ENCODE measurements around the gene RBM18. TPM values are rescaled to one million over a fixed set of nuclear protein-coding genes. Genes with fewer than 3 reads are reported as not detected.
A peak's percentile ranks its signal among the peaks of the same experiment; 100 is the strongest.

Gene RBM18
- total and polyA plus RNA-seq, 2 donors (not counting 1 experiment from before 2014, with no cell fraction given) = 9.7 to 12.4 TPM

DNA sequence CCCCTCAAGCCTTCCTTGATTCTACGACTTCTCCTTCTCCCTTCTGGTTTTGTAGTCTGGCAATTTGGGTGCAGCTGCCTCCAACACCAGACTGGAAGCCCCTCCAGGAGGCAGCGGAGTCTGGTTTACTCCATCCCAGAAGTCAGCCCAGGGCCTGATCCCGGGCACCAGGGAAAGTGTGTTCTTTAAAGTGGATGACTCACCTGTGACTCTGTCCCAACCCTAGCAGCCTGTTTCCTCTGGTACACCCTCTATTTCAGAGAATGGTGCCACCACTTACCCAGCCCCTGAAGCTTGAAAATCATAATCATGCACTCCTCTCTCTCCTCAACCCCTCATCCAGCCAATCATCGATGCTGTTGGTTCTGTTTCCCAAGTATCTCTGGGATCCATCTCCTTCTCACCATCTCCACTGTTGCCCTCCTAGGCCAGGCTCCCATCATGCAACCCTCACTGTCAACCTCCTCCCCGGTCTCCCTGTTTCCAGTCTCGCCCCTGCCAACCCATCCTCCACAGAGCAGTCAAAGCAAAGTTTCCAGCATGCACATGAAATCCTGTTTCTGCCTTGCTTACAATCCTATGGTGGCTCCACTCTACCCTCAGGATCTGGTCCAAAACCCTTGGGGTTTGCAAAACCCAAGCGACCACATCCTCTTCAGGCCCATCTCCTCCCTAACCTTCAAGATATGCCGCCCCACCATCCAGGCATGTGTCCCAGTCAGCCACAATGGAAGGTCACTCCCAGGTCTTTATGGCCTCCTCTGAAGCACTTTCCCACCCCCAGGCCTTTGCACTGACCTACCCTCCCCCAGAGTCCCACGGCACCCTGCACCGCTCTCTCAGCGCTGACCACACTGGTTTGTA, 46.3 kb downstream of the RBM18 start:
- DNase-seq = no peak

DNA sequence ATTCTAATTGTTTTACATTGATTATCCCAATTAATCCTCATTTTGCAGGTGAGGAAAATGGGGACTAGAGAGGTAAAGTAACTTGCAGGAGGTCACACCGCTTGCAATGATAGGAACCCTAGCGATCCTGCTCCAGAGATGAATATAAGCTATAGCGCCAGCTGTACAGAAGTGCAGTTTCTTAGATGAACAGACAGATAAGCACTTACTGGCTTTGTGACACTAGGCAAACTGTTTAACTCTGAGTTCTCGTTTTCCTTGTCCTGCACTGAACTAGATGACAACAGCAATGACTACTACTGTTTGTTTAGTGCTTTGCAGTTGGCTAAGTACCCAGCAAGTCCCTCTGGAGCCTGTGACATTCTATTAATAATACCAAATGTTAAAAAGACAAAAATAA, 47.0 kb downstream of the RBM18 start:
- TF ChIP-seq, protein P1, sequence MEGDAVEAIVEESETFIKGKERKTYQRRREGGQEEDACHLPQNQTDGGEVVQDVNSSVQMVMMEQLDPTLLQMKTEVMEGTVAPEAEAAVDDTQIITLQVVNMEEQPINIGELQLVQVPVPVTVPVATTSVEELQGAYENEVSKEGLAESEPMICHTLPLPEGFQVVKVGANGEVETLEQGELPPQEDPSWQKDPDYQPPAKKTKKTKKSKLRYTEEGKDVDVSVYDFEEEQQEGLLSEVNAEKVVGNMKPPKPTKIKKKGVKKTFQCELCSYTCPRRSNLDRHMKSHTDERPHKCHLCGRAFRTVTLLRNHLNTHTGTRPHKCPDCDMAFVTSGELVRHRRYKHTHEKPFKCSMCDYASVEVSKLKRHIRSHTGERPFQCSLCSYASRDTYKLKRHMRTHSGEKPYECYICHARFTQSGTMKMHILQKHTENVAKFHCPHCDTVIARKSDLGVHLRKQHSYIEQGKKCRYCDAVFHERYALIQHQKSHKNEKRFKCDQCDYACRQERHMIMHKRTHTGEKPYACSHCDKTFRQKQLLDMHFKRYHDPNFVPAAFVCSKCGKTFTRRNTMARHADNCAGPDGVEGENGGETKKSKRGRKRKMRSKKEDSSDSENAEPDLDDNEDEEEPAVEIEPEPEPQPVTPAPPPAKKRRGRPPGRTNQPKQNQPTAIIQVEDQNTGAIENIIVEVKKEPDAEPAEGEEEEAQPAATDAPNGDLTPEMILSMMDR (IDR thresholded peaks at IDR 0.05) = no peak
- TF ChIP-seq EZH2 (IDR thresholded peaks at IDR 0.05; ENCODE audit: borderline replicate concordance, insufficient read depth, low read depth, low read length, poor library complexity, severe bottlenecking) = no peak
- Mint-ChIP-seq H3K9me3 (ENCODE audit: insufficient read depth) (no peaks in the 10 kb centered on the region), H3K27ac (no peak overlapping the region), H3K4me1 (peaks cover 42% of the 10 kb centered on the region), H3K27me3 (peaks cover 84% of the 10 kb centered on the region), H3K4me3 (no peak overlapping the region)
- Histone ChIP-seq H3K36me3 (replicated peaks in 1 of 2; ENCODE audit: control extremely low read depth in 1 of 2, control insufficient read depth in 1 of 2, extremely low read depth in 1 of 2, insufficient read depth in 2 of 2, low read length in 1 of 2) (no peaks in the 10 kb centered on the region), H3K4me2 (replicated peaks; ENCODE audit: low read depth, low read length, poor library complexity, severe bottlenecking) (no peak overlapping the region), H3K4me1 (ENCODE audit: control insufficient read depth in 2 of 2, insufficient read depth in 2 of 2, low read length in 2 of 2) (peaks cover 43 to 54% of the 10 kb centered on the region in 2 donors), H3K79me2 (ENCODE audit: control insufficient read depth, insufficient read depth, low read length) (no peaks in the 10 kb centered on the region), H3K27ac (ENCODE audit: low read length in 2 of 2) (no peak overlapping the region), H4K20me1 (ENCODE audit: control insufficient read depth, insufficient read depth, low read length, poor library complexity, severe bottlenecking) (no peaks in the 10 kb centered on the region), H3K27me3 (replicated peaks in 1 of 4; ENCODE audit: control extremely low read depth in 1 of 4, control insufficient read depth in 3 of 4, insufficient read depth in 4 of 4, low read length in 3 of 4) (peaks cover 0 to 92% (median 70%) of the 10 kb centered on the region in 4 experiments), H3K9me3 (ENCODE audit: control extremely low read depth in 1 of 3, control insufficient read depth in 2 of 3, insufficient read depth in 1 of 3, low read length in 2 of 3) (peaks cover 0 to 42% (median 0%) of the 10 kb centered on the region in 3 donors), H2AFZ (ENCODE audit: insufficient read depth, low read depth, low read length, poor library complexity, severe bottlenecking) (no peak overlapping the region), H3K9ac (ENCODE audit: low read length) (no peak overlapping the region), H3K4me3 (ENCODE audit: control extremely low read depth in 1 of 5, extremely low read depth in 1 of 5, insufficient read depth in 1 of 5, low read depth in 2 of 5, low read length in 4 of 5) (no peak overlapping the region)
- intact Hi-C loops (cut with micrococcal nuclease) = no loop called here
- ChIA-PET CTCF (no interaction called here), POLR2A (no interaction called here)
- ATAC-seq (ENCODE audit: low read depth) (no peak), DNase-seq (no peak)
- WGBS (ENCODE audit: insufficient coverage) = 12% methylated on average over 3 of the region's 4 CpGs

More for the DNA sequence above, 46.3 kb downstream of the RBM18 start:
- Mint-ChIP-seq H3K27ac (no peak overlapping the region), H3K4me1 (peaks cover 36% of the 10 kb centered on the region), H3K9me3 (ENCODE audit: insufficient read depth) (no peaks in the 10 kb centered on the region), H3K4me3 (peak overlapping the region; percentile 80), H3K27me3 (peaks cover 84% of the 10 kb centered on the region)
- peaks cover 43 to 48% of the 10 kb centered on the region in 2 donors for H3K4me1 ChIP-seq (ENCODE audit: control insufficient read depth in 2 of 2, insufficient read depth in 2 of 2, low read length in 2 of 2)
- H4K20me1 ChIP-seq (ENCODE audit: control insufficient read depth, insufficient read depth, low read length, poor library complexity, severe bottlenecking) = no peaks in the 10 kb centered on the region
- no peaks in the 10 kb centered on the region for H3K36me3 ChIP-seq (replicated peaks in 1 of 2; ENCODE audit: control extremely low read depth in 1 of 2, control insufficient read depth in 1 of 2, extremely low read depth in 1 of 2, insufficient read depth in 2 of 2, low read length in 1 of 2)
- peak overlapping the region; percentile 56 for H3K9ac ChIP-seq (ENCODE audit: low read length)
- ChIA-PET POLR2A (no interaction called here), CTCF (no interaction called here)
- peaks cover 0 to 36% (median 0%) of the 10 kb centered on the region in 3 donors for H3K9me3 ChIP-seq (ENCODE audit: control extremely low read depth in 1 of 3, control insufficient read depth in 2 of 3, insufficient read depth in 1 of 3, low read length in 2 of 3)
- no peak overlapping the region for H2AFZ ChIP-seq (ENCODE audit: insufficient read depth, low read depth, low read length, poor library complexity, severe bottlenecking)
- peak overlapping the region; percentile 80 for H3K4me2 ChIP-seq (replicated peaks; ENCODE audit: low read depth, low read length, poor library complexity, severe bottlenecking)
- TF ChIP-seq, protein P1 (IDR thresholded peaks at IDR 0.05) = no peak
- no peak for TF ChIP-seq EZH2 (IDR thresholded peaks at IDR 0.05; ENCODE audit: borderline replicate concordance, insufficient read depth, low read depth, low read length, poor library complexity, severe bottlenecking)
- H3K27ac ChIP-seq (ENCODE audit: low read length in 2 of 2) = no peak overlapping the region
- H3K4me3 ChIP-seq (ENCODE audit: control extremely low read depth in 1 of 5, extremely low read depth in 1 of 5, insufficient read depth in 1 of 5, low read depth in 2 of 5, low read length in 4 of 5) = peak overlapping the region in 1 of 5 experiments; percentile 35
- no peaks in the 10 kb centered on the region for H3K79me2 ChIP-seq (ENCODE audit: control insufficient read depth, insufficient read depth, low read length)
- intact Hi-C loops (cut with micrococcal nuclease) = no loop called here
- WGBS (ENCODE audit: insufficient coverage) = 24% methylated on average over 6 of the region's 11 CpGs
- no peak for ATAC-seq (ENCODE audit: low read depth)
- peaks cover 0 to 90% (median 64%) of the 10 kb centered on the region in 4 experiments for H3K27me3 ChIP-seq (replicated peaks in 1 of 4; ENCODE audit: control extremely low read depth in 1 of 4, control insufficient read depth in 3 of 4, insufficient read depth in 4 of 4, low read length in 3 of 4)
